Ovary (tissue), 3 donors: ENCODE measurements around the gene SHC4.

Experiments used
- EP300 ChIP-seq: sonication (generic); formaldehyde crosslinking; IDR thresholded peaks from one replicate; pipeline ENCODE4 v1.6.1; 2017; ENCODE audit warnings: antibody characterized with exemption
- POLR2A ChIP-seq: fragments of 450-650 bp; IDR thresholded peaks from one replicate; pipeline ENCODE4 v1.6.1; 2017; ENCODE audit warnings: antibody characterized with exemption, mild to moderate bottlenecking, moderate library complexity
- TF ChIP-seq, protein P1 (sequence below), 3 donors: fragments of 450-650 bp in 2 of 3; fragments of 200-600 bp in 1 of 3; IDR thresholded peaks; one replicate each; pipeline versions ENCODE4 v1.5.1 to v1.8.0; 2016 to 2022; ENCODE audit warnings: antibody characterized with exemption in 3 of 3, mild to moderate bottlenecking in 1 of 3
- donor health status: DM: no; HTN: no; CAD: no.

DNA sequence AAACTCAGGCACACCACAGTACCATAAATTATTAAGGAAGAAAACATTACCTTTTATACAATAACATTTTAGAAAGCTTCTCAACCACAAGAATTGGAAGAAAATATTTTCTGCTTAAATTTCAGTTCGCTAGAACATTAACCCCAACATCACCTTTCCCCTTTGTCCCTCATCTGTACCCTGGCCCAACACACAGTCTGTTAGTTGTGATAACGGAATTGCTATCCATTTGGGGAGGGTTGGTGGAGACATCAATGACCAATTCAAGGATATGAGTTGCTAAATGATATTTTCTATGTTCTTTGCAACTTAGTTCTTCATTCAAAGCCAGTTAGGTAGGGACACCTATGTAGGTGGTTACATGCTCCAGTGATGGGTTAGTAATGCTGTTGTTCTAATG is 80.0 kb downstream of the SHC4 start:
- TF ChIP-seq, protein P1, sequence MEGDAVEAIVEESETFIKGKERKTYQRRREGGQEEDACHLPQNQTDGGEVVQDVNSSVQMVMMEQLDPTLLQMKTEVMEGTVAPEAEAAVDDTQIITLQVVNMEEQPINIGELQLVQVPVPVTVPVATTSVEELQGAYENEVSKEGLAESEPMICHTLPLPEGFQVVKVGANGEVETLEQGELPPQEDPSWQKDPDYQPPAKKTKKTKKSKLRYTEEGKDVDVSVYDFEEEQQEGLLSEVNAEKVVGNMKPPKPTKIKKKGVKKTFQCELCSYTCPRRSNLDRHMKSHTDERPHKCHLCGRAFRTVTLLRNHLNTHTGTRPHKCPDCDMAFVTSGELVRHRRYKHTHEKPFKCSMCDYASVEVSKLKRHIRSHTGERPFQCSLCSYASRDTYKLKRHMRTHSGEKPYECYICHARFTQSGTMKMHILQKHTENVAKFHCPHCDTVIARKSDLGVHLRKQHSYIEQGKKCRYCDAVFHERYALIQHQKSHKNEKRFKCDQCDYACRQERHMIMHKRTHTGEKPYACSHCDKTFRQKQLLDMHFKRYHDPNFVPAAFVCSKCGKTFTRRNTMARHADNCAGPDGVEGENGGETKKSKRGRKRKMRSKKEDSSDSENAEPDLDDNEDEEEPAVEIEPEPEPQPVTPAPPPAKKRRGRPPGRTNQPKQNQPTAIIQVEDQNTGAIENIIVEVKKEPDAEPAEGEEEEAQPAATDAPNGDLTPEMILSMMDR (IDR thresholded peaks at IDR 0.05): no peak
- TF ChIP-seq EP300 (no peak), POLR2A (no peak)
